Measurements from ENCODE around the gene SMIM12. TPM values are rescaled to one million over a fixed set of nuclear protein-coding genes. Genes with fewer than 3 reads are reported as not detected.

The SMIM12 gene
- total RNA-seq, 1 donor from 2014 or later = 23.2 TPM

DNA sequence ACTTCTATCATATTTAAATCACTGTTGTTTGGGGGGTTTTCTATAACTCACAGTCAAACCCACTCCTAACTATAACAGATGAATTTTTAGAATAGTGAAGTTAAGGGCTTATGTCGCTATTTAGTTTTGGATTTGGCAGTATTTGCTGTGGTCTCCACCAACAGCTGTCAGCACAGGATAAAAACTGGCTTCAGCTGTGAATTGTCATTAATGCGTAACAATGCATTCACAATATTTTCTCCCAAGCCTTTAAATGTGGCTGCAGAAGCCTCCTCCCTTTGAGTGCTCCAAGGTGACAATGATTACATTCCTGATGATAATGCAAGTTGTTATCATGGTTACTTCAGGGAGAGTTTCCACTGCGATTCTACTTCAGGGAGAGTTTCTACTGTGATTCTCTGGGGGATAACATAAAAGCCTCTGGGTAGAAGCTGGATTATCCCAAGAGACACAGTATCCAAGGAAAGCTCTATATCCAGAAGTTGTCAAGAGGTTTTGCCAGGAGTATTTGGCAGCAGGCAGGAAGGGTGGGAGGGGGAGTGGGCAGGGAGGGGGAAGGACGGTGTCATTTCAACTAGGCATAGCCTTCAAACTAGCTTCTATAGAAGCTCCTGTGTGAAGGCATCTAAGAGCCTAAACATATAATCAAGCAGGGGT is 14.9 kb upstream of the SMIM12 start:
- Histone ChIP-seq H3K4me3 (no peak overlapping the region), H3K36me3 (no peaks in the 10 kb centered on the region), H3K27ac (no peak overlapping the region), H3K9me3 (no peaks in the 10 kb centered on the region), H3K4me1 (no peaks in the 10 kb centered on the region), H3K27me3 (no peaks in the 10 kb centered on the region)
- no peak for DNase-seq (ENCODE audit: low spot score in 2 of 2)
- TF ChIP-seq, protein P1, sequence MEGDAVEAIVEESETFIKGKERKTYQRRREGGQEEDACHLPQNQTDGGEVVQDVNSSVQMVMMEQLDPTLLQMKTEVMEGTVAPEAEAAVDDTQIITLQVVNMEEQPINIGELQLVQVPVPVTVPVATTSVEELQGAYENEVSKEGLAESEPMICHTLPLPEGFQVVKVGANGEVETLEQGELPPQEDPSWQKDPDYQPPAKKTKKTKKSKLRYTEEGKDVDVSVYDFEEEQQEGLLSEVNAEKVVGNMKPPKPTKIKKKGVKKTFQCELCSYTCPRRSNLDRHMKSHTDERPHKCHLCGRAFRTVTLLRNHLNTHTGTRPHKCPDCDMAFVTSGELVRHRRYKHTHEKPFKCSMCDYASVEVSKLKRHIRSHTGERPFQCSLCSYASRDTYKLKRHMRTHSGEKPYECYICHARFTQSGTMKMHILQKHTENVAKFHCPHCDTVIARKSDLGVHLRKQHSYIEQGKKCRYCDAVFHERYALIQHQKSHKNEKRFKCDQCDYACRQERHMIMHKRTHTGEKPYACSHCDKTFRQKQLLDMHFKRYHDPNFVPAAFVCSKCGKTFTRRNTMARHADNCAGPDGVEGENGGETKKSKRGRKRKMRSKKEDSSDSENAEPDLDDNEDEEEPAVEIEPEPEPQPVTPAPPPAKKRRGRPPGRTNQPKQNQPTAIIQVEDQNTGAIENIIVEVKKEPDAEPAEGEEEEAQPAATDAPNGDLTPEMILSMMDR (IDR thresholded peaks at IDR 0.05) = no peak
- intact Hi-C loops (cut with DNase I) = no loop called here

DNA sequence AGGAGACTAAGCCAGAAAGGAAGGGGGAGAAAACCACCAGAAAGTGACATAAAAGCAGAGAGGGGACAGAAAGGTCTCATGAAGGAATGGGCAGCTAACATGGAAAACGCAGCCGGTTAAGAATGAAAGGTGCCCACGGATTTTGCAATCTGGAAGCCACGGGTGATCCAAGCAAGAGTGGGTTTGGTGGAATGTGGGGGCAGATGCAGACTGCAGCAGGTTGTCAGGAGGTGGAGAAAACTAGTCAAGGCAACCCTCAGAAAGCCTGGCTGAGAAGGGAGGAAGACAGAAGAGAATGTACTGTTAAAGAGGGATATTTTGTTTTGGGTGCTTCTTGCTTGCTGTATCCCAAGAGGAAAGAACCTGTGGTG is 12.6 kb upstream of the SMIM12 start:
- H3K4me3 ChIP-seq = no peak overlapping the region
- intact Hi-C loops (cut with DNase I) = no loop called here
- H3K27ac ChIP-seq = no peak overlapping the region
- H3K9me3 ChIP-seq = no peaks in the 10 kb centered on the region
- TF ChIP-seq, protein P1 (IDR thresholded peaks at IDR 0.05) = no peak
- peaks cover 0 to under 1% of the 10 kb centered on the region in 2 donors for H3K4me1 ChIP-seq
- H3K27me3 ChIP-seq = no peaks in the 10 kb centered on the region
- no peaks in the 10 kb centered on the region for H3K36me3 ChIP-seq
- no peak for DNase-seq (ENCODE audit: low spot score in 2 of 2)

DNA sequence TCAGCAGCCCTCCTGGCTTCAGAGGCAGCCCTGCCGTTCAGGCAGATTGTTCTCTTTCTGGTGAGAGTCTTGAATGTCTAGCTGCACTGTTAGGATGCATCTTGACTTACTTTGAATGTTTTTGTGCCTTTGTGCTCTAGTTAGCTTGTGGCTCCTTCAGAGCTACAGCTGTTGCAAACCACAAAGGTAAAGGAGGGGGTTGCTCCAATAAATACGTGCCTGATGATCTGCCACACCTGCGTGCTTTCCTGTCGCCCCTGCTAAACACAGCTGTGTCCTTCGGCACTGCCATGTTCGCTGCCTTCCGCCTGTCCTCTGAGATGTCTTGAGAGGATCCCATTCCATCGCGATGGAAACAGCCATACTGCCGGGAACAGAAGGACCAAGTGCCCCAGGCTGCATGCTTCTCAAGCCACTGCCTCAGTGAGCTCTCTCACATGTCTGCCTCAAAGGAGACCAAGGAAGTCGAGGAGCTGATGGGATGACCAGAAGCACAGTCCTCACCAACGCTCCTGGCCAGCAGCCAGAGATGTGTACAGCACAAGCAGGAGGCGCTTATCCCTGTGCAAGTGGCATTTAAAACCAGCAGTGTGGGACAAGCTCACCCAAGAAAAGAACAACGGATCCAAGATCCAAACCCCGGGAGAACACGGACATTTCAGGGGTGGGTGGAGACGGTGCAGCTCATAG is 12.0 kb upstream of the SMIM12 start:
- TF ChIP-seq, protein P1 (IDR thresholded peaks at IDR 0.05) = no peak
- no peak overlapping the region for H3K4me3 ChIP-seq
- DNase-seq (ENCODE audit: low spot score in 2 of 2) = no peak

DNA sequence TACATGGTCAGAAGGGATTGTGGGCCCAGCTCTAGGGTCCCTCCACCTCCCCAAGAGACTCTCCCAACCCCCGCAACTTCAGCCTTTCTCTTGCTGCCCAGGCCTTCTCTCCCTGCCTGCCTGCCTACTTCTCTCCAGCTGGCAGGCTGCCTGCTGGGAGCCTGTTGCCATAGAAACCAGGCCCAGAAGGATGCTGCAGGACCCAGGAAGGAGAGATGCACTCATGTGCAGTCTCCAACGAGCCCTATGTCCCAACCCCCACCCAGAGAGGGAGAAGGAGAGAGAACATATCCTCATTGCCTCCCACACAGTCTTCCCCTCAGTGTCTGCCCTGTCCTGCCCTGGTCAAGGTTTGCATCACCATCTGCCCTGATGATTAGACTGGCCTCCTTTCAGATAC is 10.8 kb upstream of the SMIM12 start:
- no peak for DNase-seq (ENCODE audit: low spot score in 2 of 2)
- intact Hi-C loops (cut with DNase I) = no loop called here

More for the DNA sequence above, 12.0 kb upstream of the SMIM12 start:
- no peaks in the 10 kb centered on the region for H3K9me3 ChIP-seq
- H3K27ac ChIP-seq = no peak overlapping the region
- no peaks in the 10 kb centered on the region for H3K27me3 ChIP-seq
- peaks cover 0 to 6% of the 10 kb centered on the region in 2 donors for H3K4me1 ChIP-seq
- H3K36me3 ChIP-seq = no peaks in the 10 kb centered on the region
- intact Hi-C loops (cut with DNase I) = no loop called here

DNA sequence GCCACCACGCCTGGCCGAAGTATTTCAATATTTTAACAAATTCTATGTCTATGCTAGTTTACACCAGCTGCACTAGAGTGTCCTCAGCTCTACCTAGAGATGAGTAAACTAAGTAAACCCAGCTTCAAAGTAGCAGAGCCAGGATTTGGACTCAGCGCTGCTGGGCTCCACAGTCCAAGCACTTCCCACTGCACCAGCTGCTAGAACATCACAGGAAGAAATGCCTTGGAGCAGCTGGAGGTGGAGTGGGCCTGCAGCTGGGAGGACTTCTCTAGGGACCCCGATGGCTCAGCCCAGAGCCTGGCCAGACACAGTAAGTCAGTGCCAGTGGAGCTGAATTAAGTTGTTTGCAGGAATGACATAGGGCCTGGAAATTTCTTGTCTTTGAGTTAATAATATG is 10.2 kb upstream of the SMIM12 start:
- DNase-seq (ENCODE audit: low spot score in 2 of 2) = no peak
- TF ChIP-seq, protein P1 (IDR thresholded peaks at IDR 0.05) = no peak
- intact Hi-C loops (cut with DNase I) = no loop called here
- H3K27me3 ChIP-seq = no peaks in the 10 kb centered on the region
- H3K4me3 ChIP-seq = no peak overlapping the region
- no peaks in the 10 kb centered on the region for H3K9me3 ChIP-seq
- H3K36me3 ChIP-seq = no peaks in the 10 kb centered on the region
- H3K27ac ChIP-seq = no peak overlapping the region
- peaks cover 3 to 8% of the 10 kb centered on the region in 2 donors for H3K4me1 ChIP-seq

More for the DNA sequence above, 10.8 kb upstream of the SMIM12 start:
- H3K4me1 ChIP-seq = peaks cover 3 to 8% of the 10 kb centered on the region in 2 donors
- no peaks in the 10 kb centered on the region for H3K36me3 ChIP-seq
- H3K4me3 ChIP-seq = no peak overlapping the region
- H3K9me3 ChIP-seq = no peaks in the 10 kb centered on the region
- no peak overlapping the region for H3K27ac ChIP-seq
- TF ChIP-seq, protein P1 (IDR thresholded peaks at IDR 0.05) = no peak
- H3K27me3 ChIP-seq = no peaks in the 10 kb centered on the region

All from ascending aorta (tissue), 2 donors.